Right lobe of liver (tissue), 4 donors: ENCODE results near the gene FGFR3.

Source experiments
- POLR2A ChIP-seq: fragments of 450-650 bp; IDR thresholded peaks from one replicate; pipeline ENCODE4 v1.6.1; 2017; ENCODE audit warnings: antibody characterized with exemption, mild to moderate bottlenecking
- TF ChIP-seq, protein P1 (sequence below), 4 donors: fragments of 200-600 bp in 3 of 4; fragments of 450-650 bp in 1 of 4; IDR thresholded peaks; one replicate each; pipeline versions ENCODE4 v1.5.1 to v1.8.0; 2016 to 2022; ENCODE audit warnings: antibody characterized with exemption in 4 of 4, mild to moderate bottlenecking in 2 of 4
- donor health status: DM: no; HTN: no; CAD: no.
- donor health status: DM: no; HTN: no; CAD: no.
- donor health status: DM: no; HTN: yes; CAD: no.

DNA sequence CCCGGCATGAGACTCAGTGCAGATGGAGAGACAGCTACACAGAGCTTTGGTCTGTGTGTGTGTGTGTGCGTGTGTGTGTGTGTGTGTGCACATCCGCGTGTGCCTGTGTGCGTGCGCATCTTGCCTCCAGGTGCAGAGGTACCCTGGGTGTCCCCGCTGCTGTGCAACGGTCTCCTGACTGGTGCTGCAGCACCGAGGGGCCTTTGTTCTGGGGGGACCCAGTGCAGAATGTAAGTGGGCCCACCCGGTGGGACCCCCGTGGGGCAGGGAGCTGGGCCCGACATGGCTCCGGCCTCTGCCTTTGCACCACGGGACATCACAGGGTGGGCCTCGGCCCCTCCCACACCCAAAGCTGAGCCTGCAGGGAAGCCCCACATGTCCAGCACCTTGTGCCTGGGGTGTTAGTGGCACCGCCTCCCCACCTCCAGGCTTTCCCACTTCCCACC is 14.3 kb downstream of the FGFR3 start:
- TF ChIP-seq, protein P1, sequence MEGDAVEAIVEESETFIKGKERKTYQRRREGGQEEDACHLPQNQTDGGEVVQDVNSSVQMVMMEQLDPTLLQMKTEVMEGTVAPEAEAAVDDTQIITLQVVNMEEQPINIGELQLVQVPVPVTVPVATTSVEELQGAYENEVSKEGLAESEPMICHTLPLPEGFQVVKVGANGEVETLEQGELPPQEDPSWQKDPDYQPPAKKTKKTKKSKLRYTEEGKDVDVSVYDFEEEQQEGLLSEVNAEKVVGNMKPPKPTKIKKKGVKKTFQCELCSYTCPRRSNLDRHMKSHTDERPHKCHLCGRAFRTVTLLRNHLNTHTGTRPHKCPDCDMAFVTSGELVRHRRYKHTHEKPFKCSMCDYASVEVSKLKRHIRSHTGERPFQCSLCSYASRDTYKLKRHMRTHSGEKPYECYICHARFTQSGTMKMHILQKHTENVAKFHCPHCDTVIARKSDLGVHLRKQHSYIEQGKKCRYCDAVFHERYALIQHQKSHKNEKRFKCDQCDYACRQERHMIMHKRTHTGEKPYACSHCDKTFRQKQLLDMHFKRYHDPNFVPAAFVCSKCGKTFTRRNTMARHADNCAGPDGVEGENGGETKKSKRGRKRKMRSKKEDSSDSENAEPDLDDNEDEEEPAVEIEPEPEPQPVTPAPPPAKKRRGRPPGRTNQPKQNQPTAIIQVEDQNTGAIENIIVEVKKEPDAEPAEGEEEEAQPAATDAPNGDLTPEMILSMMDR (IDR thresholded peaks at IDR 0.05): no peak
- TF ChIP-seq POLR2A: no peak
